Glomerular visceral epithelial cell (primary cell): ENCODE data around the gene DAZ1.
"Not testable (repeated sequence)": the region's sequence is repeated elsewhere in the genome, so short reads cannot be mapped to it uniquely, and the experiment has no call there.

Experiments
- DNase-seq: peaks from one replicate; pipeline ENCODE4 v3.0.0-alpha.2; 2016; ENCODE audit errors: extremely low spot score

DAZ1 gene, protein sequence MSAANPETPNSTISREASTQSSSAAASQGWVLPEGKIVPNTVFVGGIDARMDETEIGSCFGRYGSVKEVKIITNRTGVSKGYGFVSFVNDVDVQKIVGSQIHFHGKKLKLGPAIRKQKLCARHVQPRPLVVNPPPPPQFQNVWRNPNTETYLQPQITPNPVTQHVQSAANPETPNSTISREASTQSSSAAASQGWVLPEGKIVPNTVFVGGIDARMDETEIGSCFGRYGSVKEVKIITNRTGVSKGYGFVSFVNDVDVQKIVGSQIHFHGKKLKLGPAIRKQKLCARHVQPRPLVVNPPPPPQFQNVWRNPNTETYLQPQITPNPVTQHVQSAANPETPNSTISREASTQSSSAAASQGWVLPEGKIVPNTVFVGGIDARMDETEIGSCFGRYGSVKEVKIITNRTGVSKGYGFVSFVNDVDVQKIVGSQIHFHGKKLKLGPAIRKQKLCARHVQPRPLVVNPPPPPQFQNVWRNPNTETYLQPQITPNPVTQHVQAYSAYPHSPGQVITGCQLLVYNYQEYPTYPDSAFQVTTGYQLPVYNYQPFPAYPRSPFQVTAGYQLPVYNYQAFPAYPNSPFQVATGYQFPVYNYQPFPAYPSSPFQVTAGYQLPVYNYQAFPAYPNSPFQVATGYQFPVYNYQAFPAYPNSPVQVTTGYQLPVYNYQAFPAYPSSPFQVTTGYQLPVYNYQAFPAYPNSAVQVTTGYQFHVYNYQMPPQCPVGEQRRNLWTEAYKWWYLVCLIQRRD

DNA sequence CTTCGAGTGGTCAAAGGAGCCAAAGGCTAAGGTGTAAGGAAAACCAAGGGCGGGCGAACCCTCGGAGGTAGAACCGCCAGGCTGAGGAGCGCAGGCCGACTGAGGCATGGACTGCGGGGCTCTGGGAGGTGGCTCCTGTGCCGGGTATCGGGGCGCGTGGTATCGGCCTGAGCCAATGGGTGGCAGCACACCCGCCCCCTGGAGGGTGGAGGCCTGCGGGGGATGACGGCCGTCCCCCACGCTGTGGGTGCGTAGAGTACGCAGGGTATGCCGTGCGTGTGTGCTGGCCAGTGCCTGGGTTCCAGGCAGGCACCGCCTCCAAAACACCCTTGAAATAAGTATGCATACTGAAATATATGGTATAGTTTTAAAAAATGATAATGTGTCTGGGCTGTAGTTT is at the start of gene DAZ1:
DAZ1 (minus strand) TSS at position 101 of the 400 bp plus-strand sequence. CDS start 208 bp downstream, outside the sequence.
- DNase-seq = not testable (repeated sequence)

DNA sequence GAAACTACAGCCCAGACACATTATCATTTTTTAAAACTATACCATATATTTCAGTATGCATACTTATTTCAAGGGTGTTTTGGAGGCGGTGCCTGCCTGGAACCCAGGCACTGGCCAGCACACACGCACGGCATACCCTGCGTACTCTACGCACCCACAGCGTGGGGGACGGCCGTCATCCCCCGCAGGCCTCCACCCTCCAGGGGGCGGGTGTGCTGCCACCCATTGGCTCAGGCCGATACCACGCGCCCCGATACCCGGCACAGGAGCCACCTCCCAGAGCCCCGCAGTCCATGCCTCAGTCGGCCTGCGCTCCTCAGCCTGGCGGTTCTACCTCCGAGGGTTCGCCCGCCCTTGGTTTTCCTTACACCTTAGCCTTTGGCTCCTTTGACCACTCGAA is 20.4 kb upstream of the DAZ1 start, which contains the start of gene DAZ2:
DAZ2 (plus strand) TSS at position 301 of the 400 bp plus-strand sequence. CDS start 208 bp downstream, outside the sequence.
- DNase-seq = not testable (repeated sequence)

DNA sequence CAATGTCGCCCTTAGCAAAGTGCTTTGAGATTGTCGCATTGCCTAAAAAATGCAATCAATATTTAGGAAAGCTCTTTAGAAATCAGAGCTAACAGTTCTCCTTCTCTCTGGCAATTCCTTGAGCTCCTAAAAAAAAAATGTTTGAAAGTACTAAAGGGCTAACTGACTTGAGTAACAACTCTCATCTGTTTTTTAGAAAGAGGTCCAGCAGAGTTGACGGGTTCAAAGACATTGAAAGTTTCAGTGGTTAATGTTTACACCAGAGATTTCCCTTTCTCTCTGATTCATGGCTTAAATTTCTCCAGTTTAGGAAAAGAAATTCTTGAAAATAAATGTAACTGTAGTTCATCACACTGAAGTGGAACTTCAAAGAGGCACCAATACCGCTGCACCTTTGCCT is 11.9 kb upstream of the DAZ1 start:
- DNase-seq = not testable (repeated sequence)

DNA sequence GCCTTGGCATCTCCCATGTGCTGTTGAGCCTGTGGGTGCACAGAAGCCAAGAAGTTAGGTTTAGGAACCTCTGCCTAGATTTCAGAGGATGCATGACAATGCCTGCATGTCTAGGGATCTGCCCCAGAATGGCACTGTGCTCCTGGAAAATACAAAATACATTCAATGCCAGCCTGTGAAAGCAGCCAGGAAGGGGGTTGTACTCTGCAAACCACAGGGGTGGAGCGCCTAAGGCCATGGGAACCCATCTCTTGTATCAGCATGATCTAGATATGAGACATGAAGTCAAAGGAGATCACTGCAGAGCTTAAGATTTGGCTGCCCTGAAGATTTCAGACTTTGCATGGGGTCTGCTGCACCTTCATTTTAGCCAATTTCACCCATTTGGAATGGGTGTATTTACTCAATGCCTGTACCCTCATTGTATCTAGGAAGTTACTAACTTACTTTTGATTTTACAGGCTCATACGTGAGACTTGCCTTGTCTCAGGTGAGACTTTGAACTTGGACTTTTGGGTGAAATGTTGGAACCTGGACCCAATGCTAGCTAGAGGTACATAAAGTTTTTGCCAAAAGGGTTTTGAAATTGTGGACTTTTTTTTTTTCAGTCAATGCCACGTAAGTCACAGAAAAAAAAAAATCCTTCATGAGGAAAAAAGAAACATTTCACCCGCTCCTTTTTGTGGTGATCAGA is 11.1 kb upstream of the DAZ1 start:
- not testable (repeated sequence) for DNase-seq

DNA sequence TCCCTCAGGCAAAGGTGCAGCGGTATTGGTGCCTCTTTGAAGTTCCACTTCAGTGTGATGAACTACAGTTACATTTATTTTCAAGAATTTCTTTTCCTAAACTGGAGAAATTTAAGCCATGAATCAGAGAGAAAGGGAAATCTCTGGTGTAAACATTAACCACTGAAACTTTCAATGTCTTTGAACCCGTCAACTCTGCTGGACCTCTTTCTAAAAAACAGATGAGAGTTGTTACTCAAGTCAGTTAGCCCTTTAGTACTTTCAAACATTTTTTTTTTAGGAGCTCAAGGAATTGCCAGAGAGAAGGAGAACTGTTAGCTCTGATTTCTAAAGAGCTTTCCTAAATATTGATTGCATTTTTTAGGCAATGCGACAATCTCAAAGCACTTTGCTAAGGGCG is 8.6 kb upstream of the DAZ1 start:
- not testable (repeated sequence) for DNase-seq
